GM12875 (cell line): ENCODE results near the gene ZNF737.
"Not testable (repeated sequence)": the region's sequence is repeated elsewhere in the genome, so short reads cannot be mapped to it uniquely, and the experiment has no call there.

Experiments used
- H3K4me3 ChIP-seq: one replicate; pipeline ENCODE4 v1.5.1; 2011; ENCODE audit warnings: low read depth, low read length, control low read depth
- TF ChIP-seq, protein P1 (sequence below): IDR thresholded peaks from 2 replicates; pipeline ENCODE4 v1.5.1; 2011; ENCODE audit warnings: low read depth, mild to moderate bottlenecking, control low read depth, inconsistent platforms, low read length, moderate library complexity, borderline replicate concordance; ENCODE audit not compliant: insufficient read depth

Gene ZNF737

DNA sequence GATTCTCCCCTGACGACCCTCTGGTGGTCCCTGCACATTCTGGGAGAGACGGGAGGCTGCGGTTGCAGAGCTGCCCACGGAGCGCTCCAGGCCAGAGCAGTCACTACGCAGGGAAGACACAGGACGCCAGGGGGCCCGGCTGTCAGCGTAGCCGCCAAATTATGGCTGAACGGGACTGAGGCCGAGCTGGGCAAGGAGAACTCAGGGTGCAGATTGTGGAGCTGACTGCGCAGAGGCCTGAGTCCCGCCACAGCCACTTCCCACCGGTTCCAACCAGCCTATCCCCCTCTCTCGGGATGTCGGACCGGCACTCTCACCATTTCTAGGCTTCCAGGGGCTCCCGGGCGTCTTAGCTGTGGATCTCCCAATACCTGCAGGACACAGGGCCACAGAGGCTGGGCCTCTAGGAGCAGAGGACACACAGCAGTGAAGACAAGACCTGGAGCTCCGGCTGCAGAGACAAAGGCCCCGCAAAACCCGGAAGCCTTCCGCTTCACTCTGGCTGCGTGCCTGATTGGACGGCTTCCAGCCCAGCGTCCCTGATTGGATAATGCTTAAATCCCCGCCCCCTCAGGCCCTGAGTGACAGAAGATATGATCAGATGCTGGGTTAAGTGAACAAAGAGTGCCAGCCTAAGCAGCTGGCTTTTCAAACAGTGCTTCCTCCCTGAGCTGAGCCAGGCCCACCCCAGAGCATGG lies at the start of gene ZNF737:
Gene ZNF737 (minus strand): TSS at position 461 of the 698 bp plus-strand sequence. CDS start 141 bp downstream, at position 320.
- H3K4me3 ChIP-seq: peak within 1 kb of the TSS; percentile 66
- TF ChIP-seq, protein P1, sequence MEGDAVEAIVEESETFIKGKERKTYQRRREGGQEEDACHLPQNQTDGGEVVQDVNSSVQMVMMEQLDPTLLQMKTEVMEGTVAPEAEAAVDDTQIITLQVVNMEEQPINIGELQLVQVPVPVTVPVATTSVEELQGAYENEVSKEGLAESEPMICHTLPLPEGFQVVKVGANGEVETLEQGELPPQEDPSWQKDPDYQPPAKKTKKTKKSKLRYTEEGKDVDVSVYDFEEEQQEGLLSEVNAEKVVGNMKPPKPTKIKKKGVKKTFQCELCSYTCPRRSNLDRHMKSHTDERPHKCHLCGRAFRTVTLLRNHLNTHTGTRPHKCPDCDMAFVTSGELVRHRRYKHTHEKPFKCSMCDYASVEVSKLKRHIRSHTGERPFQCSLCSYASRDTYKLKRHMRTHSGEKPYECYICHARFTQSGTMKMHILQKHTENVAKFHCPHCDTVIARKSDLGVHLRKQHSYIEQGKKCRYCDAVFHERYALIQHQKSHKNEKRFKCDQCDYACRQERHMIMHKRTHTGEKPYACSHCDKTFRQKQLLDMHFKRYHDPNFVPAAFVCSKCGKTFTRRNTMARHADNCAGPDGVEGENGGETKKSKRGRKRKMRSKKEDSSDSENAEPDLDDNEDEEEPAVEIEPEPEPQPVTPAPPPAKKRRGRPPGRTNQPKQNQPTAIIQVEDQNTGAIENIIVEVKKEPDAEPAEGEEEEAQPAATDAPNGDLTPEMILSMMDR: peak; percentile 20; the same call in 1 of the 2 replicates

DNA sequence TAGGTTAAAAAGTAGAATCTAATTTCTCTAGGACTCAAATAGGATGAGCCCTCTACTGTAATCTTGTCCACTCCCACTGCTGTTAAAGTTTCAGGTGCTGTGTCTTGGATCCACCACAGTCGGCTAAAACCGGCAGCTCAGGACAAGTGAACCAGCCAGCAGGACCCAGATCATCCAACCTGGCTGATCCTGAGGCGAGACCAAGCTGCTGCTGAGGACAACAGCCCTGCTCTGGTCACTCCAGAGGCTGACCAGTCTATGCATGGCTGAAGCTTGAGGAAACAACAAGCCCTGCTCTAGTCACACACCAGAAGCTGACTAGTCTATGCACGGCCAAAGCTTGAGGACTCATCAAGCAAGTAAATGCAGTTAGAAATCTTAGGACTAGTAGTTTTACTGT lies 49.4 kb upstream of the ZNF737 start:
- not testable (repeated sequence) for H3K4me3 ChIP-seq

DNA sequence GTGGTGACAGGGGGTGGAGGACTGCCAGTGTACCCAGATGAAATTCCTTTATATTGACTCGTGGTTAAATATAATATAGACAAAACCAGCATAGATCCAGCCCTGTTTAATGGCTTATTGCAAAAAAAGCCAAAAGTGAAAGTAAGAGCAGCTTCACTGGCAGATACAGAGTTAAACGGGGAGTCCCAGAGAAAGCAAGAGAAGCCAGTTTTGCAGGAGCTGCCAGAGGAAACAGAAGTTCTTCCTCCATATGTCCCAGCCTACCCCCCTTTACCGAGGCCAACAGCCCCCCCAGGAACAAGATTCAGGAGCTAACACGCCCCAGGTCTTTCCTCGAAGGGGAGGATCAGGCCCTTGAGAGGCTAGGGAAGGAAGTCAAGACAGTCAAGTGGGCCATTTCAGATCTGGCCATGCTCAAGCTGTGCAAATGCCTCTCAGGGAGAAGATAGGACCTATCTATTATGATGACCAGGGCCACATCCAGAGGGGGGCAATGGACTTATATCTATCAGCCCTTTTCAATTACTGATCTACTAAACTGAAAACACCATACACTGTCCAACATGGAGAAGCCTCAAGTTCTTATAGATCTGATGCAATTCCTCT lies 47.2 kb upstream of the ZNF737 start:
- TF ChIP-seq, protein P1: no peak
- no peak overlapping the region for H3K4me3 ChIP-seq

DNA sequence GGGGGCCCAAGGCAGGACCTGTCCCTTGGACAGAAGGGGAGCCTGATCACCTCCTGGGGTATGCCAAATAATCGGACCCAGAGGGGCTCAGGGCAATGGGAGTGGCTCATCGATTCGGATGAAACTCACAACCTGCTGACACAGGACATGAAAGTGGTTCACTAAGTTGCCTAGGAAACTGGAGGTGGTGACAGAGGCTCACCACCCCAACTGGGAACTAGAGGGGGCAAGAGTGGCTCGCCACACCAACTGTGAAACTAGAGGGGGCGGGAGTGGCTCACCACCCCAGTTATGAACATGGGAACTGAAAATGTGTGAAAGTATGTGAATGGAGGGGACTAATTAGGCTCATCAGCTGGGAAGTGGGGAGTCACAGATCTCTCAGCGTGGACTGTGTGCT lies 46.3 kb upstream of the ZNF737 start:
- H3K4me3 ChIP-seq: no peak overlapping the region
- TF ChIP-seq, protein P1: no peak

DNA sequence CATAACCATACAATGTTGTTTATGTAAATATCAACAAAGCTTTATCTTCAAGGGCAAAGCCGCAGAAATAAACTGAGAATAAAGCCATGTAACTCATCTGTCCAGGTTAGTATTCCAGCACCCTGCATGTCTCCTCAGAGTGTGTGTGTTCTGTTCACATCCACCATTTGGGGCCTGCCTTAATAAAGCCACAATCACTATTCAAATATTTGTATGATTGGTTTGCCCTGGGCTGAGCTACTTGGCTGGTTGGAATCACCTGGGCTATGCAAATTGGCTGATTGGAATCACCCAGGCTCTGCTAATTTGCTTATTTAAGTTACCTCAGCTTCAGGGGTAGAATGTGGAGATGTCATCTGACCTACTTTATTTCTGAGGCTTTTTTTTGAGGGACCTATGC lies 42.4 kb upstream of the ZNF737 start:
- TF ChIP-seq, protein P1: no peak

DNA sequence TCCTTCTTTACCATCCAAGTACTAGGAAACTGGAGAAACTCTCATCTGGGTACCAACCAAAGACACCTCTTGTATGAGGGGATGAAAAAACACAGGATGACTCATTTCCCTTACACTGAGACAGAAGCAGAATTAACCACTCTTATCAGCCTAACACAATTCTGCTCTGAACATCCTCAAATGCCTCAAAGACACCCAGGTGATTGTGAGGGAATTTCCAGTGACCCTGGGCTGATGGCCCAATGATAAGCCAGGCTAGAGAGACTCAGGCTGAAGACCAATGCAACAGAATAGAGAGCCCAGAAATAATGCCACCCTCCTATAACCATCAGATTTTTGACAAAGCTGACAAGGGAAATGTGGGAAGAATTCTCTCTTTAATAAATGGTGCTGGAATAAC lies 7.0 kb downstream of the ZNF737 start:
- H3K4me3 ChIP-seq: no peak overlapping the region
- TF ChIP-seq, protein P1: no peak

More for the DNA sequence above, 42.4 kb upstream of the ZNF737 start:
- H3K4me3 ChIP-seq: no peak overlapping the region

DNA sequence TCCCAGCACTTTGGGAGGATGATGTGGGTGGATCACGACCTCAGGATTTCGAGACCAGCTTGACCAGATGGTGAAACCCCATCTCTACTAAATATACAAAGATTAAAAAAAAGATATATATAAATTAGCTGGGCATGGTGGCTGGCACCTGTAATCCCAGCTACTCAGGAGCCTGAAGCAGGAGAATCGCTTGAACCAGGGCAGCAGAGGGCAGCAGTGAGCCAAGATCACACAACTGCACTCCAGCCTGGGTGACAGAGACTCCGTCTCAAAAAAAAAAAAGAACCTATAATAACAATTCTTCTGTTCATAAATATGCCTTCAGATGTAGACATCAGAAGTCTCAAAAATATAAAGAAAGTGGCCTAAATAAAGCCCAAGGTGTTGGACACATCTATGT lies 7.6 kb downstream of the ZNF737 start:
- H3K4me3 ChIP-seq: no peak overlapping the region
- TF ChIP-seq, protein P1: no peak

DNA sequence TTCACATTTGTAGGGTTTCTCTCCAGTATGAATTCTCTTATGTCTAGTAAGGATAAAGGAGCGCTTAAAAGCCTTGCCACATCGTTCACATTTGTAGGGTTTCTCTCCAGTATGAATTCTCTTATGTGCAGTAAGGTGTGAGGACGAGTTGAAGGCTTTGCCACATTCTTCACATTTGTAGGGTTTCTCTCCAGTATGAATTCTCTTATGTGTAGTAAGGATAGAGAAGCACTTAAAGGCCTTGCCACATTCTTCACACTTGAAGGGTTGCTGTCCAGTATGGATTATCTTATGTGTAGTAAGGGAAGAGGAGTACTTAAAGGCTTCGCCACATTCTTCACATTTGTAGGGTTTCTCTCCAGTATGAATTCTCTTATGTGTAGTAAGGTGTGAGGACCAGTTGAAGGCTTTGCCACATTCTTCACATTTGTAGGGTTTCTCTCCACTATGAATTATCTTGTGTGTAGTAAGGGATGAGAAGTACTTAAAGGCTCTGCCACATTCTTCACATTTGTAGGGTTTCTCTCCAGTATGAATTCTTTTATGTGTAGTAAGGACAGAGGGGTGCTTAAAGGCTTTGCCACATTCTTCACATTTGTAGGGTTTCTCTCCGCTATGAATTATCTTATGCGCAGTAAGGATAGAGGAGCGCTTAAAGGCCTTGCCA lies 20.8 kb downstream of the ZNF737 start:
- not testable (repeated sequence) for H3K4me3 ChIP-seq

DNA sequence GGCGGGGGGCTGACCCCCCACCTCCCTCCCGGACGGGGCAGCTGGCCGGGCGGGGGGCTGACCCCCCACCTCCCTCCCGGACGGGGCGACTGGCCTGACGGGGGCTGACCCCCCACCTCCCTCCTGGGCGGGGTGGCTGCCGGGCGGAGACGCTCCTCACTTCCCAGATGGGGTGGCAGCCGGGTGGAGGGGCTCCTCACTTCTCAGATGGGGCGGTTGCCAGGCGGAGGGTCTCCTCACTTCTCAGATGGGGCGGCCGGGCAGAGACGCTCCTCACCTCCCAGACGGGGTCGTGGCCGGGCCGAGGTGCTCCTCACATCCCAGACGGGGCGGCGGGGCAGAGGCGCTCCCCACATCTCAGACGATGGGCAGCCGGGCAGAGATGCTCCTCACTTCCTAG lies 35.3 kb downstream of the ZNF737 start:
- not testable (repeated sequence) for H3K4me3 ChIP-seq
